Esophagus muscularis mucosa (tissue), 3 donors: ENCODE data around the gene UBL4B.

Experiments used
- CTCF ChIP-seq, 3 experiments: fragments of 200-600 bp in 2 of 3; fragments of 450-650 bp in 1 of 3; sonication (generic) in 2 of 3; IDR thresholded peaks; one replicate each; pipeline ENCODE4 v1.5.1; 2017 to 2019; ENCODE audit warnings: antibody characterized with exemption in 3 of 3, mild to moderate bottlenecking in 2 of 3, moderate library complexity in 1 of 3
- POLR2A ChIP-seq: fragments of 450-650 bp; IDR thresholded peaks from one replicate; pipeline ENCODE4 v1.6.1; 2017; ENCODE audit warnings: antibody characterized with exemption, moderate library complexity, mild to moderate bottlenecking, low read depth
- POLR2AphosphoS5 ChIP-seq, 2 donors: sonication (generic); formaldehyde crosslinking; IDR thresholded peaks; one replicate each; pipeline ENCODE4 v1.6.1; 2017; ENCODE audit warnings: antibody characterized with exemption in 2 of 2

GRCh38 chr1:110098222-110099026, 13.8 kb upstream of the UBL4B start:
- TF ChIP-seq POLR2A: no peak
- TF ChIP-seq CTCF (IDR thresholded peaks at IDR 0.05): no peak
- TF ChIP-seq POLR2AphosphoS5 (IDR thresholded peaks at IDR 0.05): no peak
